ENCODE results near the gene PPP1R9B. TPM values are rescaled to one million over a fixed set of nuclear protein-coding genes. Genes with fewer than 3 reads are reported as not detected.

The PPP1R9B gene
- total RNA-seq, 3 donors from 2014 or later: 21.8 to 24.9 (median 22.7) TPM

DNA sequence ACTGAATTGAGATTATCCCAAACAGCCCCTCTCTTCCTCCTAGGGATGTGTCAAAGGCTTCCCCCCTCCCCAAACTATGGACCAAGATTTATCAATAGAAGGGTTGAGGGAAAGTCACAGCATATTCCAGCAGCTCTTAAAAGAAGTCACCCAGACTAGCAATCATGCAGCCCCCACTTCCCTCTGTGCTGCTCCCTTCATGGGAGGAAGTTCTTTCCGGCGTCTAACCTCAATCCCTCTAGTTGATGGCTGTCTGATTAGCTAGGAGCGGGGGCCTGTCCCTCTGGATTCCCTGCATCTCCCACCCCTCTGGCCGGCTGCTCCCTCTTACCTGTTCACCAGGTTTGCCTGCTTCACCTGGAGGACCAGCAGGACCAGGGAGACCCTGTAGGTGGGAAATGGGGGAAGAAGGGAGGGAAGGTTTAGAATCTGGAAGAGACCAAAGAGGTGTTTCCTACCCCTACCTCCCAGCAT lies 41.7 kb upstream of the PPP1R9B start:
- no peaks in the 10 kb centered on the region for H3K36me3 ChIP-seq
- intact Hi-C loops (cut with DNase I; ENCODE audit: low total_unique reads): no loop called here
- peak overlapping the region; percentile 10 to 63 for H3K27ac ChIP-seq

DNA sequence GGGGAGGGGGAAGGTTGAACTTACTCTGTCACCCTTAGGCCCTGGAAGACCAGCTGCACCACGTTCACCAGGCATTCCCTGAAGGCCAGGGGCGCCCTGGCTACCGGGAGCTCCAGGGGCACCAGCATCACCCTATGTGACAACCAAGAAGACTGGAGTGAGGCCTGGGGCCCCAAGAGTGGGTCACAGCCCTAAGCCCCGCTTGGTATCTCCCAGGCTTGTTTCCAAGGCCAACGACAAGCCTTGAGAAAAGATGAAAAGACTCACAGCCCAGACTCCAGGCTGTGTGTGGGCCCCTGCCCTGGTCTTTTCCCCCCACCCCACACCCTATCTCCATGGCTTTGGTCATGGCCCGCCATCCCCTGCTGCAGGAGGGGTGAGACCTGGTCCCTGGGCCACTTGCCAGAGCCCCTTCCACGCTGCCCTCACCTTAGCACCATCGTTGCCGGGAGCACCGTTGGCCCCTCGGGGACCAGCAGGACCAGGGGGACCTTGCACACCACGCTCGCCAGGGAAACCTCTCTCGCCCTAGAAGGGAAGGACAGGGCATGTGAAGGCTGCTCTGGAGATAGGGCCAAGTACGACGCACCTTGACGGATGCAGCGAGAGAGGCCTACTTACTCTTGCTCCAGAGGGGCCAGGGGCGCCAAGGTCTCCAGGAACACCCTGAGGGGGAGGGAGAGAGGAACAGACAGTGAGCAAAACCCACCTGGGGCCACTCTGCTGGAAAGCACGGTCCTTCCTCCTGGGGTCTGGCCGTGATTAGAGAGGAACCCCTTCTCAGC lies 41.1 kb upstream of the PPP1R9B start:
- H3K9me3 ChIP-seq: no peaks in the 10 kb centered on the region
- intact Hi-C loops (cut with DNase I; ENCODE audit: low total_unique reads): no loop called here
- H3K4me3 ChIP-seq: no peak overlapping the region
- no peaks in the 10 kb centered on the region for H3K4me1 ChIP-seq
- H3K27ac ChIP-seq: peak overlapping the region; percentile 10 to 63
- no peaks in the 10 kb centered on the region for H3K27me3 ChIP-seq
- no peak for TF ChIP-seq POLR2A (IDR thresholded peaks at IDR 0.05)
- no peak for TF ChIP-seq POLR2AphosphoS5 (IDR thresholded peaks at IDR 0.05)
- TF ChIP-seq, protein P1, sequence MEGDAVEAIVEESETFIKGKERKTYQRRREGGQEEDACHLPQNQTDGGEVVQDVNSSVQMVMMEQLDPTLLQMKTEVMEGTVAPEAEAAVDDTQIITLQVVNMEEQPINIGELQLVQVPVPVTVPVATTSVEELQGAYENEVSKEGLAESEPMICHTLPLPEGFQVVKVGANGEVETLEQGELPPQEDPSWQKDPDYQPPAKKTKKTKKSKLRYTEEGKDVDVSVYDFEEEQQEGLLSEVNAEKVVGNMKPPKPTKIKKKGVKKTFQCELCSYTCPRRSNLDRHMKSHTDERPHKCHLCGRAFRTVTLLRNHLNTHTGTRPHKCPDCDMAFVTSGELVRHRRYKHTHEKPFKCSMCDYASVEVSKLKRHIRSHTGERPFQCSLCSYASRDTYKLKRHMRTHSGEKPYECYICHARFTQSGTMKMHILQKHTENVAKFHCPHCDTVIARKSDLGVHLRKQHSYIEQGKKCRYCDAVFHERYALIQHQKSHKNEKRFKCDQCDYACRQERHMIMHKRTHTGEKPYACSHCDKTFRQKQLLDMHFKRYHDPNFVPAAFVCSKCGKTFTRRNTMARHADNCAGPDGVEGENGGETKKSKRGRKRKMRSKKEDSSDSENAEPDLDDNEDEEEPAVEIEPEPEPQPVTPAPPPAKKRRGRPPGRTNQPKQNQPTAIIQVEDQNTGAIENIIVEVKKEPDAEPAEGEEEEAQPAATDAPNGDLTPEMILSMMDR (IDR thresholded peaks at IDR 0.05): no peak
- no peak for DNase-seq (ENCODE audit: low spot score in 2 of 2)
- H3K36me3 ChIP-seq: no peaks in the 10 kb centered on the region

More for the DNA sequence above, 41.7 kb upstream of the PPP1R9B start:
- TF ChIP-seq POLR2AphosphoS5 (IDR thresholded peaks at IDR 0.05) (no peak), POLR2A (IDR thresholded peaks at IDR 0.05) (no peak)
- TF ChIP-seq, protein P1 (IDR thresholded peaks at IDR 0.05): no peak
- H3K27me3 ChIP-seq: no peaks in the 10 kb centered on the region
- no peak for DNase-seq (ENCODE audit: low spot score in 2 of 2)
- no peaks in the 10 kb centered on the region for H3K9me3 ChIP-seq
- no peak overlapping the region for H3K4me3 ChIP-seq
- H3K4me1 ChIP-seq: no peaks in the 10 kb centered on the region

DNA sequence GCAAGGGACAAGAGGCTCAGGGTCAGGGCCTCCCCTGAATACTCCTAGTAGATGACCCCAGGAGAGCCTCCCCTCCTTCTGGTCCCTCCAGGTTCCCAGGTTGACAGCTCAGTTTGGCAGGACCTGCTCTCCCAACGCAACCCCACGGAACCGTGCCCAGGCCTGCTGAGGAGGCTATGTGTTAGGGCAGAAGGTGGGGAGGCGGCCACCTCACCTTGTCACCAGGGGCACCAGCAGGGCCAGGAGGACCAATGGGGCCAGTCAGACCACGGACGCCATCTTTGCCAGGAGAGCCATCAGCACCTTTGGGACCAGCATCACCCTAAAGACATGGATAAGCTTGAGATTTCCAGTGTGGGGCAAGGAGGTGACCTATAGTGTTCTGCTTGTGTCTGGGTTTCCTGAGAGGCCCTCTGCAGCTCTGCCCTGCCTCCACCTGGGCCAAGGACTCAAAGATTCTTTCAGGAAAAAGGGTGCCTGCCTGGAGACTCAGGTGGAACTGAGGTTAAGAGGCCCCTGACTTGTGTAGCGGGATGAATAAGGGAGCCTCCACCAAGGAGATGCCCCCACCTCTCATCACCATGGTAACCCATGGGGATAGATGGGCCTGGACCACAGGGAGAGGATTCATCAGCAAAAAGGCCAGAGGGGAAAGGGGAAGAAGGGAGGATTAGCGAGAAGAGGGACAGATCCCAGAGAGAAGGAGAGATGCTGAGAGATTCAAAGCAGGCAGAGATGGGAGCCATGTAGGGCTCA lies 40.3 kb upstream of the PPP1R9B start:
- peak overlapping the region in 1 of 2 donors; percentile 72 for H3K27ac ChIP-seq
- no peak for DNase-seq (ENCODE audit: low spot score in 2 of 2)
- intact Hi-C loops (cut with DNase I; ENCODE audit: low total_unique reads): no loop called here
- H3K4me3 ChIP-seq: no peak overlapping the region
- no peaks in the 10 kb centered on the region for H3K4me1 ChIP-seq
- no peaks in the 10 kb centered on the region for H3K27me3 ChIP-seq
- TF ChIP-seq POLR2AphosphoS5 (IDR thresholded peaks at IDR 0.05) (no peak), POLR2A (IDR thresholded peaks at IDR 0.05) (no peak)
- TF ChIP-seq, protein P1 (IDR thresholded peaks at IDR 0.05): no peak
- no peaks in the 10 kb centered on the region for H3K9me3 ChIP-seq
- H3K36me3 ChIP-seq: no peaks in the 10 kb centered on the region

DNA sequence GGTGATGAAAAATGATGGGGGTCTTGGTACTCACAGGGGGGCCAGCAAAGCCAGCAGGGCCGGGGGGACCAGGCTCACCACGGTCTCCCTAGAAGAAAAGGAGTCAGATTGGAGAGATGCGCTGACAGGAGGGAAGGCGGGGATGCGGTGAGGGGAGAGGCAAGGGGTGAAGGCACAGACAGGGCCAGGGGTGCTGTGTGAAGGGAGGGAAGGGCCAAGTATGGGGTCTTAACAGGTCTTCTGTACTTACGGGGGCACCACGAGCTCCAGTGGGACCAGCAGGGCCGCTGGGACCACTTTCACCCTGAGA lies 39.8 kb upstream of the PPP1R9B start:
- no peaks in the 10 kb centered on the region for H3K4me1 ChIP-seq
- intact Hi-C loops (cut with DNase I; ENCODE audit: low total_unique reads): no loop called here
- no peak for DNase-seq (ENCODE audit: low spot score in 2 of 2)
- no peaks in the 10 kb centered on the region for H3K9me3 ChIP-seq
- peak overlapping the region in 1 of 2 donors; percentile 72 for H3K27ac ChIP-seq
- TF ChIP-seq POLR2A (IDR thresholded peaks at IDR 0.05) (no peak), POLR2AphosphoS5 (IDR thresholded peaks at IDR 0.05) (no peak)
- TF ChIP-seq, protein P1 (IDR thresholded peaks at IDR 0.05): no peak
- no peaks in the 10 kb centered on the region for H3K36me3 ChIP-seq
- H3K27me3 ChIP-seq: no peaks in the 10 kb centered on the region
- no peak overlapping the region for H3K4me3 ChIP-seq

Measured in breast epithelium (tissue), 4 donors.